BJ (cell line): Measurements from ENCODE around the gene IL10RA. TPM values are rescaled to one million over a fixed set of nuclear protein-coding genes. Genes with fewer than 3 reads are reported as not detected.

Source experiments
- CTCF ChIA-PET: fragments of 350-600 bp; formaldehyde crosslinking; extraction: SDS; loops from one replicate; lab custom pipeline; 2021; ENCODE audit warnings: antibody characterized with exemption, inconsistent platforms; lab: Yijun Ruan, JAX
- POLR2A ChIA-PET: fragments of 300-600 bp; sonication (Branson Sonifier 250); formaldehyde crosslinking; extraction: SDS; loops from one replicate; lab custom pipeline; 2021; ENCODE audit warnings: antibody characterized with exemption; lab: Charles Lee
- DNase-seq: peaks from one replicate; pipeline ENCODE4 v3.0.0-alpha.2; 2011; ENCODE audit warnings: low read depth
- H3K27me3 ChIP-seq: 2 replicates; pipeline ENCODE4 v1.6.0; 2011; ENCODE audit warnings: low read length; ENCODE audit not compliant: control insufficient read depth, insufficient read depth
- H3K36me3 ChIP-seq: 2 replicates; pipeline ENCODE4 v1.5.1; 2011; ENCODE audit warnings: low read length; ENCODE audit not compliant: control insufficient read depth, insufficient read depth
- H3K4me3 ChIP-seq: 2 replicates; pipeline ENCODE4 v1.5.1; 2011; ENCODE audit warnings: low read depth, mild to moderate bottlenecking, control low read depth, low read length
- CTCF ChIP-seq: IDR thresholded peaks from 2 replicates; pipeline ENCODE4 v1.5.1; 2011; ENCODE audit warnings: low read depth, mild to moderate bottlenecking, control low read depth, inconsistent platforms, low read length, moderate library complexity; ENCODE audit not compliant: insufficient read depth
- polyA plus RNA-seq: library from polyadenylated mRNA; depleted of rRNA; stranded (reverse); fragments of >200 nt; gene quantifications from 2 replicates; pipeline ENCODE4 v1.2.3, GENCODE V29; 2011

Gene IL10RA
- polyA plus RNA-seq, 1 experiment = not detected

GRCh38 chr11:117984476-117984875 lies 1.7 kb upstream of the IL10RA start:
- Histone ChIP-seq H3K4me3 (no peak overlapping the region), H3K36me3 (no peaks in the 10 kb centered on the region), H3K27me3 (peaks cover 1% of the 10 kb centered on the region; the same call in 1 of the 2 replicates)
- no peak for DNase-seq
- ChIA-PET POLR2A (no interaction called here), CTCF (no interaction called here)
- TF ChIP-seq CTCF = no peak

GRCh38 chr11:117986981-117987574 lies 884 bp downstream of the IL10RA start:
- Histone ChIP-seq H3K36me3 (no peaks in the 10 kb centered on the region), H3K4me3 (no peak overlapping the region), H3K27me3 (peaks cover 1% of the 10 kb centered on the region; the same call in 1 of the 2 replicates)
- ChIA-PET POLR2A (no interaction called here), CTCF (interaction anchor here (1.3 kb wide), 1 partner anchor 66 kb away, joined by 3 read pairs; no protein-coding TSS in a partner anchor)
- no peak for TF ChIP-seq CTCF
- no peak for DNase-seq

- no peak overlapping the region for H3K4me3 ChIP-seq
- H3K36me3 ChIP-seq = no peaks in the 10 kb centered on the region
- H3K27me3 ChIP-seq = peaks cover 1% of the 10 kb centered on the region; the same call in 1 of the 2 replicates
- DNase-seq = no peak
- ChIA-PET CTCF (no interaction called here), POLR2A (no interaction called here)
- no peak for TF ChIP-seq CTCF
Observed at GRCh38 chr11:117989351-117990102, 3.3 kb downstream of the IL10RA start.

- Histone ChIP-seq H3K27me3 (no peaks in the 10 kb centered on the region), H3K36me3 (no peaks in the 10 kb centered on the region), H3K4me3 (no peak overlapping the region)
- TF ChIP-seq CTCF = no peak
- POLR2A ChIA-PET = no interaction called here
- no peak for DNase-seq
- CTCF ChIA-PET = no interaction called here
Observed at GRCh38 chr11:117992136-117992535, 5.9 kb downstream of the IL10RA start.

GRCh38 chr11:117992620-117993019 lies 6.4 kb downstream of the IL10RA start:
- H3K36me3 ChIP-seq = no peaks in the 10 kb centered on the region
- H3K4me3 ChIP-seq = no peak overlapping the region
- TF ChIP-seq CTCF = no peak
- no peaks in the 10 kb centered on the region for H3K27me3 ChIP-seq
- ChIA-PET POLR2A (no interaction called here), CTCF (no interaction called here)
- no peak for DNase-seq
